Measurements from ENCODE around the gene MCF2. TPM values are rescaled to one million over a fixed set of nuclear protein-coding genes. Genes with fewer than 3 reads are reported as not detected.

MCF2 gene
- total RNA-seq, 1 experiment from 2014 or later = 0.39 TPM

GRCh38 chrX:139532834-139533233 lies 175.1 kb downstream of the MCF2 start:
- no peak overlapping the region for H2BK120ac ChIP-seq (ENCODE audit: low read depth, low read length, poor library complexity, severe bottlenecking)
- no peak overlapping the region for H3T11ph ChIP-seq (ENCODE audit: low read length)
- H3K18ac ChIP-seq (ENCODE audit: insufficient read length, low read depth, low read length) = no peak overlapping the region
- H3K14ac ChIP-seq (ENCODE audit: insufficient read depth, low read length) = no peak overlapping the region
- no peak overlapping the region for H2AFZ ChIP-seq (ENCODE audit: low read length)
- no peaks in the 10 kb centered on the region for H4K20me1 ChIP-seq (ENCODE audit: control insufficient read depth, insufficient read depth, insufficient read length)
- no peak overlapping the region for H3K4me3 Mint-ChIP-seq
- no peaks in the 10 kb centered on the region for H3K27me3 ChIP-seq (ENCODE audit: insufficient read depth, low read length)
- H3K27ac ChIP-seq (ENCODE audit: insufficient read length, low read depth, low read length) = no peak overlapping the region
- no peak overlapping the region for H3K4me2 ChIP-seq (ENCODE audit: insufficient read depth, insufficient read length, low read length)
- H3K27me3 Mint-ChIP-seq (ENCODE audit: low read depth) = no peaks in the 10 kb centered on the region; the same call in 1 of the 2 replicates
- no peak overlapping the region for H3K56ac ChIP-seq (ENCODE audit: insufficient read length, low read depth, low read length)
- H3K4me1 ChIP-seq (ENCODE audit: insufficient read depth, low read length) = no peaks in the 10 kb centered on the region
- H3K9me3 Mint-ChIP-seq = peaks cover 0 to 35% of the 10 kb centered on the region in 2 experiments; a peak in 3 of 5 replicates
- DNase-seq = no peak
- H3K4ac ChIP-seq (ENCODE audit: low read depth, low read length) = no peak overlapping the region
- H2BK20ac ChIP-seq (ENCODE audit: low read depth, low read length, poor library complexity, severe bottlenecking) = no peak overlapping the region
- H4K8ac ChIP-seq (replicated peaks; ENCODE audit: insufficient read length, low read depth, low read length) = no peak overlapping the region
- no peaks in the 10 kb centered on the region for H3K9me3 ChIP-seq (ENCODE audit: control insufficient read depth, low read depth, low read length)
- no peaks in the 10 kb centered on the region for H3K23me2 ChIP-seq (ENCODE audit: insufficient read length, low read depth, low read length, poor library complexity, severe bottlenecking)
- no peak overlapping the region for H3K9ac ChIP-seq (ENCODE audit: extremely low read depth, insufficient read length, low read length)
- no peaks in the 10 kb centered on the region for H3K79me2 ChIP-seq (ENCODE audit: insufficient read depth, low read length)
- no peak overlapping the region for H4K91ac ChIP-seq (ENCODE audit: insufficient read length, low read depth, low read length)
- H3K36me3 Mint-ChIP-seq (ENCODE audit: insufficient read depth in 1 of 3, low read depth in 3 of 3) = no peaks in the 10 kb centered on the region
- H4K5ac ChIP-seq (ENCODE audit: insufficient read length, low read depth, low read length) = no peak overlapping the region
- H3K23ac ChIP-seq (ENCODE audit: insufficient read length, low read depth, low read length) = no peak overlapping the region
- H2BK15ac ChIP-seq (ENCODE audit: low read depth, low read length) = no peak overlapping the region
- no CpG with 5 or more reads among the region's 4 CpGs for WGBS (ENCODE audit: extremely low coverage, insufficient read length, low lambda C conversion rate)
- TF ChIP-seq CTCF (conservative IDR thresholded peaks at IDR 0.05) = no peak
- no peaks in the 10 kb centered on the region for H3K79me1 ChIP-seq (ENCODE audit: insufficient read depth, low read depth, low read length, poor library complexity, severe bottlenecking)
- H2AK5ac ChIP-seq (ENCODE audit: insufficient read length, low read length) = no peak overlapping the region
- H3K27ac Mint-ChIP-seq = no peak overlapping the region
- no peak overlapping the region for H2BK12ac ChIP-seq (ENCODE audit: insufficient read length, low read depth, low read length)
- no peaks in the 10 kb centered on the region for H3K4me1 Mint-ChIP-seq
- no peak overlapping the region for H2BK5ac ChIP-seq (ENCODE audit: insufficient read length, low read length)

Other genes starting within 250 kb of the MCF2 start
- gene F9, start 177.4 kb downstream of the MCF2 start, total RNA-seq (2021) = not detected in 2 replicates
- 26.4 and 28.4 TPM in 2 replicates for gene ATP11C, start 224.9 kb upstream of the MCF2 start, total RNA-seq (2021)